Left ventricle myocardium inferior (tissue), 1 donor: ENCODE results near the gene PEAR1. TPM values are rescaled to one million over a fixed set of nuclear protein-coding genes. Genes with fewer than 3 reads are reported as not detected.

ENCODE experiments used
- DNase-seq: peaks from one replicate; pipeline ENCODE4 v3.0.0-alpha.2; 2020
- H3K27ac ChIP-seq: fragments of 200-600 bp; replicated peaks from 2 replicates; pipeline ENCODE4 v1.8.0; 2021
- H3K27me3 ChIP-seq: fragments of 200-600 bp; 2 replicates; pipeline ENCODE4 v1.8.0; 2021; ENCODE audit warnings: low read depth
- H3K36me3 ChIP-seq: fragments of 200-600 bp; 2 replicates; pipeline ENCODE4 v1.8.0; 2021
- H3K4me1 ChIP-seq: fragments of 200-600 bp; 2 replicates; pipeline ENCODE4 v1.8.0; 2021
- H3K4me3 ChIP-seq: fragments of 200-600 bp; 2 replicates; pipeline ENCODE4 v1.8.0; 2021; ENCODE audit warnings: mild to moderate bottlenecking, moderate library complexity
- H3K9me3 ChIP-seq: fragments of 200-600 bp; replicated peaks from 2 replicates; pipeline ENCODE4 v1.8.0; 2021
- intact Hi-C: fragments of 100-400 bp; cut with micrococcal nuclease; formaldehyde crosslinking; loops from one replicate; pipeline ENCODE4 v1.11.0; 2022
- total RNA-seq: library from RNA; stranded (reverse); fragmentation: NEBNext Ultra II Directional; extraction: Animal tissue kit (Norgen Biotek cat#: 25700); gene quantifications from one replicate; pipeline ENCODE4 v1.2.1, GENCODE V29; 2021
- TF ChIP-seq, protein P1 (sequence below): fragments of 200-600 bp; IDR thresholded peaks from 2 replicates; pipeline ENCODE4 v1.8.0; 2021; ENCODE audit warnings: antibody characterized with exemption, mild to moderate bottlenecking, borderline replicate concordance
- donor health status: DM: no; HTN: yes; CAD: no; lungs with severe emphysema.

PEAR1 gene
- total RNA-seq, 1 donor from 2014 or later, result 7.1 TPM

DNA sequence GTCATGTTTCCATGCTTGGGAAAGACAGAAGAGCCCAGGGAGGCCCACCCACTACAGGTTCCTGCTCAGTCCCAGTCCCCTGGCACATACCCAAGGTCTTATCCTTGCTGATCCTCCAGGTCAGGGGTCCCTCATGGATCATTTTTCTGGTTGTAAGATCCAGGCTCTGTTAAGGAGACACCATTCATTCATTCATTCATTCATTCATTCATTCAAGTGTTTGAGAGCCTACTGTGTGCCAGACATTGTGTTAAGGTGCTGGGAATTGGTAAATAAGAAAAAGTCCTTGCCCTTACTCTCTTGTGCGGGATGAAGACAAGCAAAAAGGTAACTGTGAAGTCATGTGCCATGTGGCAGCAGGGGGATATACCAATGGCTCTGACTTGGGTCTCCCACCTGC is 50.8 kb downstream of the PEAR1 start:
- intact Hi-C loops, result no loop called here
- Histone ChIP-seq H3K27ac (no peak overlapping the region), H3K36me3 (peaks cover 100% of the 10 kb centered on the region), H3K9me3 (no peaks in the 10 kb centered on the region), H3K4me3 (no peak overlapping the region), H3K4me1 (no peaks in the 10 kb centered on the region), H3K27me3 (no peaks in the 10 kb centered on the region)
- TF ChIP-seq, protein P1, sequence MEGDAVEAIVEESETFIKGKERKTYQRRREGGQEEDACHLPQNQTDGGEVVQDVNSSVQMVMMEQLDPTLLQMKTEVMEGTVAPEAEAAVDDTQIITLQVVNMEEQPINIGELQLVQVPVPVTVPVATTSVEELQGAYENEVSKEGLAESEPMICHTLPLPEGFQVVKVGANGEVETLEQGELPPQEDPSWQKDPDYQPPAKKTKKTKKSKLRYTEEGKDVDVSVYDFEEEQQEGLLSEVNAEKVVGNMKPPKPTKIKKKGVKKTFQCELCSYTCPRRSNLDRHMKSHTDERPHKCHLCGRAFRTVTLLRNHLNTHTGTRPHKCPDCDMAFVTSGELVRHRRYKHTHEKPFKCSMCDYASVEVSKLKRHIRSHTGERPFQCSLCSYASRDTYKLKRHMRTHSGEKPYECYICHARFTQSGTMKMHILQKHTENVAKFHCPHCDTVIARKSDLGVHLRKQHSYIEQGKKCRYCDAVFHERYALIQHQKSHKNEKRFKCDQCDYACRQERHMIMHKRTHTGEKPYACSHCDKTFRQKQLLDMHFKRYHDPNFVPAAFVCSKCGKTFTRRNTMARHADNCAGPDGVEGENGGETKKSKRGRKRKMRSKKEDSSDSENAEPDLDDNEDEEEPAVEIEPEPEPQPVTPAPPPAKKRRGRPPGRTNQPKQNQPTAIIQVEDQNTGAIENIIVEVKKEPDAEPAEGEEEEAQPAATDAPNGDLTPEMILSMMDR, result no peak
- no peak for DNase-seq

DNA sequence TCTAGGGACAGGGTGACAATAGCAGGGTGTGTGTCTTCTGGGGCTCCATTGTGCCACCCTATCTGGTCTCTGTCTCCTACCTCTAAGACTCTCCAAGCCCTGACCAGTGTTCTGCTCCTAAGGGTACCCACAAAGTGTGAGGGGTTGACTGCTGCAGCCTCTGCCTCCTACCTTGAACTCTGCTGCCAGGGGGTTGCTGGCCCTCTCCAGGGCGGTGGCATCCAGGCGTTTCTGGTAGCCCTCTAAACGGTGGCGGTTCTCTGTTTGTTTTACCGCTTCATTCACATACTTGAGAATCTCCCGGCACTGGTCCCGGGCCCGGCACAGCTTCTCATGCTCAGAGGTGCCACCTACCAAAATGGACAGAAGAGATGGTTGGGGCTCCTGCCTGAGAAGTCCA is 51.3 kb downstream of the PEAR1 start:
- Histone ChIP-seq H3K9me3 (no peaks in the 10 kb centered on the region), H3K27me3 (no peaks in the 10 kb centered on the region), H3K27ac (no peak overlapping the region), H3K4me3 (no peak overlapping the region), H3K36me3 (peaks cover 100% of the 10 kb centered on the region), H3K4me1 (no peaks in the 10 kb centered on the region)
- TF ChIP-seq, protein P1, result no peak
- DNase-seq, result no peak
- intact Hi-C loops, result no loop called here

DNA sequence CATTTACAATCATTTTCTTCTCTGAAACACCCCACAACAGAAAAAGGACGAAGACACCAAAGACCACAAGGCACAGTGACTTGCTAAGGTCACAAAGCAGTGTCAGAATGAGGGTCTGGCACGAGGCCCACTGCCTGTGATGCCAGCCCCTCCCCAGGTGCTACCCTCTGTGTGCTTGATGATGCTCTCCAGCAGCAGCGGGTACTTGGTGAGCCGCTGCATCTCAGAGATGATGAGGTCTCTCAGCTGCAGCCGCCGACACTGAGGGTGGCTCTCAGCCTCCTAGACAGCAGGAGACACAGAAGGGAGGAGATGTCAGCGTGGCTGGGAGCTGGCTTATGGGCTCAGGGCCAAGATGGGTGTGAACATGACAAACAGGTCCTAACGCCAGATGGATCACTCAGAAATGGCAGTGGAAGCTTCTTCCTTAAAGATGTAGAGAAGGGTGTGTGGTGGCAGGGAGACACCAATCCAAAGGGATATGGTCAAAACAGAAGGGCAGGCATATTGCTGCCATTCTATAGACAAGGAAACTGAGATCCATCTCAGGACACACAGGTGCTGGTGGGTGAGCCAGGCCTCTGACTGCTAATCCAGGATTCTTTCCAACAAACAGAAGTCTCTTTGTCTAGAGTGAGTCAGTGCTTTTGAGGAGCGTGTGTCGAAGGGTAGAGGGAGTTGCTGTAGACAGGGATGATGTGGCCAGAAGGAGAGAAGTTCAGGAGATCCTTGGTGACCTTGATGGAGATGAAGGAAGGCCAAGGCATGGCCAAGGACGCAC is 52.6 kb downstream of the PEAR1 start:
- DNase-seq, result no peak
- no peaks in the 10 kb centered on the region for H3K4me1 ChIP-seq
- intact Hi-C loops, result no loop called here

DNA sequence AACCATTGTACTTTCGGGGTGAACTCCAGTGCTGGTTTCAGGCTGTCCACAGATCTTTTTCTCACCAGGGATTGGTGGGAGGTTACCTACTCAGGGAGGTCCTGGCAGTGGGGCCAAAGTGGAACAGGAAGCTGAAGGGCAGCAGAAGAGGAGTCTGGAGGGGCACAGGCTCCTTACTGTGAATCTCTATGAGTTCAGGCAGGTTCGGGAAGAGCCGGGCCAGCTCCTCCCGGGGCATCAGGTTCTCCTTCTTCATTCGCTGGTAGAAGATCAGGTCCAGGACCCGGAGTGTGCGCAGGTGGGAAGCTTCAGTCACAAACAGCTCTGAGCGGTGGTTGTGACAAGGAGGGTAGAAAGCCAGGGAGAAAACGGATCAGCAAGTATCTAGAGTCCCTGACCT is 53.6 kb downstream of the PEAR1 start:
- DNase-seq, result no peak
- no peak overlapping the region for H3K27ac ChIP-seq
- intact Hi-C loops, result no loop called here
- H3K9me3 ChIP-seq, result no peaks in the 10 kb centered on the region
- H3K4me1 ChIP-seq, result no peaks in the 10 kb centered on the region
- no peak overlapping the region for H3K4me3 ChIP-seq
- no peaks in the 10 kb centered on the region for H3K27me3 ChIP-seq
- peaks cover 100% of the 10 kb centered on the region for H3K36me3 ChIP-seq
- TF ChIP-seq, protein P1, result no peak

More for the DNA sequence above, 52.6 kb downstream of the PEAR1 start:
- no peak overlapping the region for H3K4me3 ChIP-seq
- no peaks in the 10 kb centered on the region for H3K9me3 ChIP-seq
- H3K27me3 ChIP-seq, result no peaks in the 10 kb centered on the region
- TF ChIP-seq, protein P1, result no peak
- no peak overlapping the region for H3K27ac ChIP-seq
- H3K36me3 ChIP-seq, result peaks cover 100% of the 10 kb centered on the region

DNA sequence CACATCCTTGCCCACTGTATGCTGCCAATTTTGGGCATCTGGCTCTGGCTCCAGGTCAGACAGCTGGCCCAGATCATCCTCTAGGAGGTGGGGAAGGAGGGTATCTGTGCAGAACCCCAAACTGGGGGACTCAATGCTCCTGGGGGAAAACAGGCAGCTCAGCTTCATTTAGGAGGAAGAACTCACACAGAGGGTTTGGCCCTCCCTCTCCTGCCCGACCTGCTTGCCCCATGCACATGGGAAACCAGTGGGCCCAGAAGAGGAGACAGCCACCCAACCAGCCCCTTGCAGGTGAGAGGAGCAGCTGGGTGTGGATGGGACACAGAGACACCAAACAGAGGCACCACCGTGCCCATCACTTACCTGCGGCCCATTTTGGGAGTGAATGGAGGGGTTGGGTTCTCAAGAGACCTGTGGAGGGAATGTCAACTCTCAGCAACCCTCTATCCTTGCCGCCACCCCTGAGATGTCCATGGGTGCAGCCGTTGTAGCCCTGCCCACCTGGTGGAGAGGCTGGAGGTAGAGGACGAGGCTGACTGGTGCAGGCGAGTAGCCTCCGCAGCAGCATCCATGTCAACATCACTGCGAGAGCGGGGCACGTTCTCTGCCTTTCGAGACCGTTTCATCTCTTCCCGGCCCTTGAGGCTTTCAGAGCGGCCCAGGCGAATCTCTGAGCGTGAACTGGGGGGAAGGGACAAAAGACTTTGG is 54.5 kb downstream of the PEAR1 start:
- H3K27me3 ChIP-seq, result no peaks in the 10 kb centered on the region
- no peaks in the 10 kb centered on the region for H3K4me1 ChIP-seq
- intact Hi-C loops, result no loop called here
- no peak for DNase-seq
- TF ChIP-seq, protein P1, result no peak
- no peak overlapping the region for H3K4me3 ChIP-seq
- peaks cover 100% of the 10 kb centered on the region for H3K36me3 ChIP-seq
- no peak overlapping the region for H3K27ac ChIP-seq
- H3K9me3 ChIP-seq, result no peaks in the 10 kb centered on the region
